ENCODE data around the gene OBP2B. TPM values are rescaled to one million over a fixed set of nuclear protein-coding genes. Genes with fewer than 3 reads are reported as not detected.

OBP2B gene
- polyA plus RNA-seq, 3 donors: not detected

- H2AFZ ChIP-seq (ENCODE audit: insufficient read depth, low read depth, low read length, poor library complexity, severe bottlenecking): no peak overlapping the region
- DNase-seq: no peak
- no peak overlapping the region for H3K27ac ChIP-seq (ENCODE audit: low read depth in 1 of 2, low read length in 2 of 2)
- no peak overlapping the region for H3K9ac ChIP-seq (ENCODE audit: insufficient read depth, low read length, poor library complexity, severe bottlenecking)
- TF ChIP-seq CTCF (IDR thresholded peaks at IDR 0.05): no peak
- no peaks in the 10 kb centered on the region for H3K79me2 ChIP-seq (ENCODE audit: insufficient read depth, low read length)
- H3K27me3 ChIP-seq (ENCODE audit: control insufficient read depth in 2 of 2, insufficient read depth in 2 of 2, low read length in 2 of 2): peaks cover 0 to 3% of the 10 kb centered on the region in 2 donors
- no peak overlapping the region for H3K4me3 ChIP-seq (replicated peaks in 1 of 3; ENCODE audit: low read depth in 2 of 3, low read length in 3 of 3)
- Mint-ChIP-seq H3K27me3 (ENCODE audit: low read depth in 3 of 3) (peaks cover 2 to 3% (median 3%) of the 10 kb centered on the region in 3 donors), H3K9me3 (peaks cover 0 to 1% (median 0%) of the 10 kb centered on the region in 7 donors), H3K4me1 (no peaks in the 10 kb centered on the region), H3K36me3 (no peaks in the 10 kb centered on the region), H3K4me3 (no peak overlapping the region), H3K27ac (no peak overlapping the region)
- no peaks in the 10 kb centered on the region for H3K9me3 ChIP-seq (replicated peaks in 1 of 2; ENCODE audit: control insufficient read depth in 1 of 2, insufficient read depth in 1 of 2, low read length in 2 of 2)
- H3K4me1 ChIP-seq (ENCODE audit: control insufficient read depth in 1 of 2, insufficient read depth in 2 of 2, low read length in 2 of 2): peaks cover 0 to 13% of the 10 kb centered on the region in 2 donors
- H3K36me3 ChIP-seq (replicated peaks in 1 of 2; ENCODE audit: control insufficient read depth in 1 of 2, insufficient read depth in 2 of 2, low read length in 2 of 2): no peaks in the 10 kb centered on the region
- 94% methylated on average over 4 of the region's 8 CpGs for WGBS (ENCODE audit: insufficient coverage)
- intact Hi-C loops (cut with micrococcal nuclease): no loop called here
- no peak overlapping the region for H3K4me2 ChIP-seq (replicated peaks; ENCODE audit: extremely low read depth, low read length, poor library complexity, severe bottlenecking)
- no peaks in the 10 kb centered on the region for H4K20me1 ChIP-seq (ENCODE audit: insufficient read depth, low read length)
These were observed 39.8 kb upstream of the OBP2B start for GRCh38 chr9:133248726-133249295.

- Histone ChIP-seq H3K79me2 (ENCODE audit: insufficient read depth, low read length) (no peaks in the 10 kb centered on the region), H3K4me1 (ENCODE audit: control insufficient read depth in 1 of 2, insufficient read depth in 2 of 2, low read length in 2 of 2) (peaks cover 0 to 11% of the 10 kb centered on the region in 2 donors), H4K20me1 (ENCODE audit: insufficient read depth, low read length) (no peaks in the 10 kb centered on the region), H3K27ac (ENCODE audit: low read depth in 1 of 2, low read length in 2 of 2) (no peak overlapping the region), H2AFZ (ENCODE audit: insufficient read depth, low read depth, low read length, poor library complexity, severe bottlenecking) (no peak overlapping the region), H3K9me3 (replicated peaks in 1 of 2; ENCODE audit: control insufficient read depth in 1 of 2, insufficient read depth in 1 of 2, low read length in 2 of 2) (no peaks in the 10 kb centered on the region), H3K4me3 (replicated peaks in 1 of 3; ENCODE audit: low read depth in 2 of 3, low read length in 3 of 3) (no peak overlapping the region), H3K9ac (ENCODE audit: insufficient read depth, low read length, poor library complexity, severe bottlenecking) (no peak overlapping the region), H3K4me2 (replicated peaks; ENCODE audit: extremely low read depth, low read length, poor library complexity, severe bottlenecking) (no peak overlapping the region), H3K27me3 (ENCODE audit: control insufficient read depth in 2 of 2, insufficient read depth in 2 of 2, low read length in 2 of 2) (peaks cover 0 to 3% of the 10 kb centered on the region in 2 donors), H3K36me3 (replicated peaks in 1 of 2; ENCODE audit: control insufficient read depth in 1 of 2, insufficient read depth in 2 of 2, low read length in 2 of 2) (no peaks in the 10 kb centered on the region)
- intact Hi-C loops (cut with micrococcal nuclease): no loop called here
- Mint-ChIP-seq H3K27ac (no peak overlapping the region), H3K9me3 (no peaks in the 10 kb centered on the region), H3K27me3 (ENCODE audit: low read depth in 3 of 3) (peaks cover 2 to 7% (median 3%) of the 10 kb centered on the region in 3 donors), H3K4me3 (no peak overlapping the region), H3K4me1 (no peaks in the 10 kb centered on the region), H3K36me3 (no peaks in the 10 kb centered on the region)
- DNase-seq: no peak
- 90% methylated on average over 5 of the region's 6 CpGs for WGBS (ENCODE audit: insufficient coverage)
- no peak for TF ChIP-seq CTCF (IDR thresholded peaks at IDR 0.05)
These were observed 38.6 kb upstream of the OBP2B start for GRCh38 chr9:133247632-133248031.
